Inferior parietal cortex (tissue), 1 donor: ENCODE data around the gene KLK3.
"Not testable (repeated sequence)": the region's sequence is repeated elsewhere in the genome, so short reads cannot be mapped to it uniquely, and the experiment has no call there.

Experiments
- DNase-seq: peaks from one replicate; pipeline ENCODE4 v3.0.0-alpha.2; 2016; ENCODE audit errors: extremely low spot score

The KLK3 gene

GRCh38 chr19:50861496-50862286 lies 7.0 kb downstream of the KLK3 start:
- no peak for DNase-seq

- DNase-seq = no peak
Measured at GRCh38 chr19:50869479-50869878, 14.8 kb downstream of the KLK3 start.

GRCh38 chr19:50870417-50871089 lies 15.8 kb downstream of the KLK3 start:
- DNase-seq = peak; percentile 5

- no peak for DNase-seq
Measured at GRCh38 chr19:50873056-50873455, 18.3 kb downstream of the KLK3 start, which contains the start of gene KLK2. KLK2 (plus strand) TSS chr19:50873439; CDS start chr19:50873474, 35 bp downstream.

- no peak for DNase-seq
Measured at GRCh38 chr19:50874211-50874610, 19.5 kb downstream of the KLK3 start.

GRCh38 chr19:50875795-50876422 lies 21.2 kb downstream of the KLK3 start:
- DNase-seq = no peak

- DNase-seq = no peak
Measured at GRCh38 chr19:50876456-50876855, 21.7 kb downstream of the KLK3 start.

- DNase-seq = no peak
Measured at GRCh38 chr19:50877338-50877737, 22.6 kb downstream of the KLK3 start.

- no peak for DNase-seq
Measured at GRCh38 chr19:50878851-50879250, 24.1 kb downstream of the KLK3 start.

- DNase-seq = no peak
Measured at GRCh38 chr19:50880241-50880640, 25.5 kb downstream of the KLK3 start.

GRCh38 chr19:50882188-50882587 lies 27.5 kb downstream of the KLK3 start:
- no peak for DNase-seq

- DNase-seq = no peak
Measured at GRCh38 chr19:50889638-50890037, 34.9 kb downstream of the KLK3 start.

- no peak for DNase-seq
Measured at GRCh38 chr19:50890422-50891252, 35.9 kb downstream of the KLK3 start.

- DNase-seq = no peak
Measured at GRCh38 chr19:50891253-50891625, 36.5 kb downstream of the KLK3 start.

- no peak for DNase-seq
Measured at GRCh38 chr19:50893047-50893736, 38.5 kb downstream of the KLK3 start.

- DNase-seq = no peak
Measured at GRCh38 chr19:50894478-50895356, 40.0 kb downstream of the KLK3 start.

GRCh38 chr19:50896089-50896590 lies 41.4 kb downstream of the KLK3 start:
- not testable (repeated sequence) for DNase-seq

GRCh38 chr19:50896591-50897190 lies 42.0 kb downstream of the KLK3 start:
- DNase-seq = no peak

- no peak for DNase-seq
Measured at GRCh38 chr19:50897191-50897607, 42.5 kb downstream of the KLK3 start.

GRCh38 chr19:50897612-50898011 lies 42.9 kb downstream of the KLK3 start:
- DNase-seq = no peak
